ENCODE results near the gene STAB1.

Gene STAB1

DNA sequence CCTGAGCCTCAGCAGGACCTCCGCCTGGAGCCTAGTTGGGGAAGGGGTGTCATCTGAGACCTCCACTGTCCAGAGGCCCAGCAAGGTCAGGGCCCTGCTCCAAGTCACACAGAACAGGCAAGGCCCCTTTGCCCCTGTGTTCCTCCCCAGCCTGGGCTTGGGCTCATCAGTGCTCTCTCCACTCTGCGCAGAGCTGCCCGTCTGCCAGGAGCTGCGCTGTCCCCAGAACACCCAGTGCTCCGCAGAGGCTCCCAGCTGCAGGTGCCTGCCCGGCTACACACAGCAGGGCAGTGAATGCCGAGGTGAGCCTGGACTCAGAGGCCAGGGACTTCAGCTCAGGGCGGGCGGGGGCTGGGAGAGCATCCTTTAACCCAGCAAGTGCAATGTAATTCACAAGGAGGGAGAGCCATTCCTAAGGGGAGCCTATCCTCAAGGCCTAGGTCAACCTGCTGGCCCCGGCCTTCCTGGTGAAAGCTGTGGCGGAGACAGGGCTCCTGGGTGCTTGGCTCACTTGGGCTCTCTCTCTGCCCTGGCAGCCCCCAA lies 7.7 kb downstream of the STAB1 start:
- Histone ChIP-seq H3K9me3 (no peaks in the 10 kb centered on the region), H3K27me3 (ENCODE audit: low read depth) (no peaks in the 10 kb centered on the region), H3K36me3 (replicated peaks) (no peaks in the 10 kb centered on the region), H3K4me1 (no peaks in the 10 kb centered on the region), H3K4me3 (no peak overlapping the region)
- DNase-seq (ENCODE audit: low spot score in 2 of 2), result no peak
- in situ Hi-C loops (cut with MboI; ENCODE audit: low sequenced_read_pairs), result no loop called here

- Histone ChIP-seq H3K4me1 (no peaks in the 10 kb centered on the region), H3K4me3 (no peak overlapping the region), H3K36me3 (replicated peaks) (no peaks in the 10 kb centered on the region), H3K27me3 (ENCODE audit: low read depth) (no peaks in the 10 kb centered on the region), H3K9me3 (no peaks in the 10 kb centered on the region)
- DNase-seq (ENCODE audit: low spot score in 2 of 2), result no peak
- in situ Hi-C loops (cut with MboI; ENCODE audit: low sequenced_read_pairs), result no loop called here
These were observed 8.8 kb downstream of the STAB1 start for GRCh38 chr3:52503788-52504424.

DNA sequence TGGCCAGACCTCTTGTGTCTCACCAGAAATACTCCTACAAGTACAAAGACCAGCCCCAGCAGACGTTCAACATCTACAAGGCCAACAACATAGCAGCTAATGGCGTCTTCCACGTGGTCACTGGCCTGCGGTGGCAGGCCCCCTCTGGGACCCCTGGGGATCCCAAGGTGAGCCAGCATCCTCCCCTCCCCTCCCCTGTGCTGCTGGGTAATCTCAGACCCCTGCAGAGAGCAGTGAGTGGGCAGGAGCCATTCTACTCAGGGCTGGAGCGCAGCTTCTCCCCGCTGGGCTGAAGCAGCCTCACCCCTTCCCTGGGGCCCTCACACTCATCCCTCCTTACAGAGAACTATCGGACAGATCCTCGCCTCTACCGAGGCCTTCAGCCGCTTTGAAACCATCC lies 9.8 kb downstream of the STAB1 start:
- no peak for DNase-seq (ENCODE audit: low spot score in 2 of 2)
- no peaks in the 10 kb centered on the region for H3K36me3 ChIP-seq (replicated peaks)

GRCh38 chr3:52506266-52506966 lies 11.3 kb downstream of the STAB1 start:
- Histone ChIP-seq H3K4me3 (no peak overlapping the region), H3K9me3 (no peaks in the 10 kb centered on the region), H3K36me3 (replicated peaks) (no peaks in the 10 kb centered on the region), H3K27me3 (ENCODE audit: low read depth) (no peaks in the 10 kb centered on the region; the same call in 1 of the 2 replicates), H3K4me1 (no peaks in the 10 kb centered on the region)
- DNase-seq (ENCODE audit: low spot score in 2 of 2), result no peak
- in situ Hi-C loops (cut with MboI; ENCODE audit: low sequenced_read_pairs), result no loop called here

More for the DNA sequence above, 9.8 kb downstream of the STAB1 start:
- Histone ChIP-seq H3K9me3 (no peaks in the 10 kb centered on the region), H3K4me1 (no peaks in the 10 kb centered on the region), H3K4me3 (no peak overlapping the region), H3K27me3 (ENCODE audit: low read depth) (no peaks in the 10 kb centered on the region)
- in situ Hi-C loops (cut with MboI; ENCODE audit: low sequenced_read_pairs), result no loop called here

- in situ Hi-C loops (cut with MboI; ENCODE audit: low sequenced_read_pairs), result no loop called here
- H3K9me3 ChIP-seq, result no peaks in the 10 kb centered on the region
- DNase-seq (ENCODE audit: low spot score in 2 of 2), result no peak
- H3K4me3 ChIP-seq, result no peak overlapping the region
- no peaks in the 10 kb centered on the region; the same call in 1 of the 2 replicates for H3K27me3 ChIP-seq (ENCODE audit: low read depth)
- no peaks in the 10 kb centered on the region for H3K4me1 ChIP-seq
- H3K36me3 ChIP-seq (replicated peaks), result no peaks in the 10 kb centered on the region
These were observed 12.2 kb downstream of the STAB1 start for GRCh38 chr3:52507359-52507758.

GRCh38 chr3:52509753-52510328 lies 14.7 kb downstream of the STAB1 start:
- DNase-seq (ENCODE audit: low spot score in 2 of 2), result no peak
- Histone ChIP-seq H3K4me1 (no peaks in the 10 kb centered on the region), H3K36me3 (replicated peaks) (no peaks in the 10 kb centered on the region)

DNA sequence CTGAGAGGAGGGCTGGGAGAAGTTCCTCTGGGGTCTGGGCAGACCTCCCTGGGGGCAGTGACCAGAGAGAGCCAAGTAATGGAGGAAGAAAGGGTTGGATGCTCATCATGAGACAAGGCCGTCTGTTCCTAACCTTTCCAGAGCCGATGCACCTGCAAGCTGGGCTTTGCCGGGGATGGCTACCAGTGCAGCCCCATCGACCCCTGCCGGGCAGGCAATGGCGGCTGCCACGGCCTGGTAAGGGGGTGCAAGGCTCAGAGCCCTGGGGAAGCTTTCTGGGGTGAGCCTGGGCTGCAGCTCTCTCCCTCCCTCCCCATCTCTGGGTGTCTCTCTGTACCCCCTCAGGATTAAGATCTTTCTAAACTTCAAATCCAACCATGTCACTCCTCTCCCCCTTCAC lies 16.4 kb downstream of the STAB1 start:
- in situ Hi-C loops (cut with MboI; ENCODE audit: low sequenced_read_pairs), result no loop called here
- Histone ChIP-seq H3K4me3 (no peak overlapping the region), H3K4me1 (no peaks in the 10 kb centered on the region), H3K36me3 (replicated peaks) (no peaks in the 10 kb centered on the region), H3K9me3 (no peaks in the 10 kb centered on the region), H3K27me3 (ENCODE audit: low read depth) (peaks cover 2% of the 10 kb centered on the region; the same call in 1 of the 2 replicates)
- no peak for DNase-seq (ENCODE audit: low spot score in 2 of 2)

More at GRCh38 chr3:52509753-52510328, 14.7 kb downstream of the STAB1 start:
- in situ Hi-C loops (cut with MboI; ENCODE audit: low sequenced_read_pairs), result no loop called here
- no peak overlapping the region for H3K4me3 ChIP-seq
- peaks cover 2% of the 10 kb centered on the region; the same call in 1 of the 2 replicates for H3K27me3 ChIP-seq (ENCODE audit: low read depth)
- no peaks in the 10 kb centered on the region for H3K9me3 ChIP-seq

DNA sequence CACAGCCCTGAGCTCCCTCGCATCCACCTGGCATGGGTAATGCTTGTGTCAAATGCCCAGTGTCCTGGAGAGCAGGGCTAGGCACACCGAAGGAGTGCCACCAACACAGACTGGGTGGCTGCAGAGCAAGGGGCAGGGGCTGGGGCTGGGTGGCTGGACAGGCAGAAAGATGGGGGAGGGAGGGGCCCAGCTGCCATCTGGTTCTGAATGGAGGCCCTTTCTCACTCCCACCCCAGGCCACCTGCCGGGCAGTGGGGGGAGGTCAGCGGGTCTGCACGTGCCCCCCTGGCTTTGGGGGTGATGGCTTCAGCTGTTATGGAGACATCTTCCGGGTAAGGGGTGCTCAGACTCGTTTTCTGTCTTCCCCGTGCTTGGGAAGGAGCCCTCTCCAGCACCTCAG lies 17.0 kb downstream of the STAB1 start:
- no peak for DNase-seq (ENCODE audit: low spot score in 2 of 2)
- H3K9me3 ChIP-seq, result no peaks in the 10 kb centered on the region
- H3K36me3 ChIP-seq (replicated peaks), result no peaks in the 10 kb centered on the region
- peaks cover 2% of the 10 kb centered on the region; the same call in 1 of the 2 replicates for H3K27me3 ChIP-seq (ENCODE audit: low read depth)
- H3K4me1 ChIP-seq, result no peaks in the 10 kb centered on the region
- H3K4me3 ChIP-seq, result no peak overlapping the region
- in situ Hi-C loops (cut with MboI; ENCODE audit: low sequenced_read_pairs), result no loop called here

- DNase-seq (ENCODE audit: low spot score in 2 of 2), result no peak
- in situ Hi-C loops (cut with MboI; ENCODE audit: low sequenced_read_pairs), result no loop called here
- H3K9me3 ChIP-seq, result no peaks in the 10 kb centered on the region
- H3K4me3 ChIP-seq, result no peak overlapping the region
- no peaks in the 10 kb centered on the region for H3K4me1 ChIP-seq
- H3K36me3 ChIP-seq (replicated peaks), result no peaks in the 10 kb centered on the region
- H3K27me3 ChIP-seq (ENCODE audit: low read depth), result peaks cover 2% of the 10 kb centered on the region; the same call in 1 of the 2 replicates
These were observed 17.6 kb downstream of the STAB1 start for GRCh38 chr3:52512727-52513126.

- no peaks in the 10 kb centered on the region for H3K36me3 ChIP-seq (replicated peaks)
- H3K9me3 ChIP-seq, result no peaks in the 10 kb centered on the region
- H3K4me1 ChIP-seq, result no peaks in the 10 kb centered on the region
- DNase-seq (ENCODE audit: low spot score in 2 of 2), result no peak
- in situ Hi-C loops (cut with MboI; ENCODE audit: low sequenced_read_pairs), result no loop called here
- H3K27me3 ChIP-seq (ENCODE audit: low read depth), result peaks cover 2% of the 10 kb centered on the region; the same call in 1 of the 2 replicates
- no peak overlapping the region for H3K4me3 ChIP-seq
These were observed 18.1 kb downstream of the STAB1 start for GRCh38 chr3:52513281-52513680.

DNA sequence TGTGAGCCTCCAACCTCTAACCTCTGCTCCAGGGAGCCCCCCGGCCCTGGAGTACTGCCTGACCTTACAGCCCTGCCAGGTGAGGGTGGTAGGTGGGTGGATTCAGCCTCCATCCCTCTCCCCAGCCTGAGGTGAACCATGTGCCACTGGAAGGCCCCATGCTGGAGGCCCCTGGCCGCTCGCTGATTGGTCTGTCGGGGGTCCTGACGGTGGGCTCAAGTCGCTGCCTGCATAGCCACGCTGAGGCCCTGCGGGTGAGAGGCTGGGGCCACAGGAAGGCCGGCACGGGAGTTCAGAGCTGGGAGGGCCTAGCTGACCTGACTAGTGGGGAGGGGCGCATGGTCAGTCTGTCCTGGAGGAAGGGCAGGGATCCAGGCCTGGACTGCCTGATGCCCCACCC lies 19.4 kb downstream of the STAB1 start:
- H3K4me1 ChIP-seq, result no peaks in the 10 kb centered on the region
- no peak for DNase-seq (ENCODE audit: low spot score in 2 of 2)
- H3K9me3 ChIP-seq, result no peaks in the 10 kb centered on the region
- H3K36me3 ChIP-seq (replicated peaks), result no peaks in the 10 kb centered on the region
- H3K27me3 ChIP-seq (ENCODE audit: low read depth), result peaks cover 2% of the 10 kb centered on the region; the same call in 1 of the 2 replicates
- no peak overlapping the region for H3K4me3 ChIP-seq
- in situ Hi-C loops (cut with MboI; ENCODE audit: low sequenced_read_pairs), result no loop called here

GRCh38 chr3:52515192-52515591 lies 20.1 kb downstream of the STAB1 start:
- no peak for DNase-seq (ENCODE audit: low spot score in 2 of 2)
- in situ Hi-C loops (cut with MboI; ENCODE audit: low sequenced_read_pairs), result no loop called here
- Histone ChIP-seq H3K4me1 (no peaks in the 10 kb centered on the region), H3K27me3 (ENCODE audit: low read depth) (peaks cover 2% of the 10 kb centered on the region; the same call in 1 of the 2 replicates), H3K4me3 (no peak overlapping the region), H3K9me3 (no peaks in the 10 kb centered on the region), H3K36me3 (replicated peaks) (no peaks in the 10 kb centered on the region)

DNA sequence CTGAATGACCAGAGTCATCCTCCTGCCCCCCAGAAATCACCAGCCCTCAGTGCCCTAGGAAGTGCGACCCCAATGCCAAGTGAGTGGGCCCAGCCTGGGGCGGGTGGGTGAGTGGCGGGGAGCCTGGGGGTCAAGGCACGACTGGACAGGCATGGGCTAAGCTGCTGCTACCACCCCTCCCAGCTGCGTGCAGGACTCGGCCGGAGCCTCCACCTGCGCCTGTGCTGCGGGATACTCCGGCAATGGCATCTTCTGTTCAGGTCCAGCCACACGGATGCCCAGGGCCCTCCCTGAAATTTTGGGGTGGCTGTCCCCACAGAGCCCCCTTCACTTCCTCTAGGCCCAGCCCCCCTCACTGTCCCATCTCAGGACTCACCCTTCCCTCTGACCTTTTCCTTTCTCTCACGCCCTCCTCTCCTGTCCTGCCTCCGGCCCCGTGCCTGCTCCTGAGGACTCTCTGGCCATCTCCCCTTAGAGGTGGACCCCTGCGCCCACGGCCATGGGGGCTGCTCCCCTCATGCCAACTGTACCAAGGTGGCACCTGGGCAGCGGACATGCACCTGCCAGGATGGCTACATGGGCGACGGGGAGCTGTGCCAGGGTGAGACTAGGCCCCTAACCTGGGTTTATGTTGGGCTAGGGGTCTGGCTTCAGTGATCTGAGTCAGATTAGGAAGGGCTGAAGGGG lies 21.5 kb downstream of the STAB1 start:
- Histone ChIP-seq H3K4me1 (no peaks in the 10 kb centered on the region), H3K36me3 (replicated peaks) (no peaks in the 10 kb centered on the region), H3K4me3 (no peak overlapping the region), H3K27me3 (ENCODE audit: low read depth) (peaks cover 2% of the 10 kb centered on the region; the same call in 1 of the 2 replicates), H3K9me3 (no peaks in the 10 kb centered on the region)
- DNase-seq (ENCODE audit: low spot score in 2 of 2), result no peak
- in situ Hi-C loops (cut with MboI; ENCODE audit: low sequenced_read_pairs), result no loop called here
